Loucy (cell line): Measurements from ENCODE around the gene GCDH.

Source experiments
- H2AFZ ChIP-seq: fragments of 200-600 bp; sonication (generic); 2 replicates; pipeline ENCODE4 v1.6.0; 2016; ENCODE audit warnings: antibody characterized with exemption, mild to moderate bottlenecking, low read length, moderate library complexity
- H3F3A ChIP-seq: fragments of 200-600 bp; 2 replicates; pipeline ENCODE4 v1.6.0; 2016; ENCODE audit warnings: antibody characterized with exemption, low read depth, mild to moderate bottlenecking
- H3K27me3 ChIP-seq: fragments of 200-600 bp; sonication (generic); 2 replicates; pipeline ENCODE4 v1.6.1; 2014; ENCODE audit warnings: low read length, mild to moderate bottlenecking; ENCODE audit not compliant: insufficient read depth, poor library complexity, severe bottlenecking
- H3K36me3 ChIP-seq: fragments of 200-600 bp; sonication (generic); 2 replicates; pipeline ENCODE4 v1.6.1; 2016; ENCODE audit warnings: low read length; ENCODE audit not compliant: insufficient read depth
- H3K4me1 ChIP-seq: fragments of 200-600 bp; sonication (generic); 2 replicates; pipeline ENCODE4 v1.5.1; 2014; ENCODE audit warnings: low read length, mild to moderate bottlenecking; ENCODE audit not compliant: insufficient read depth, poor library complexity, severe bottlenecking
- H3K4me2 ChIP-seq: fragments of 200-600 bp; sonication (generic); 2 replicates; pipeline ENCODE4 v1.6.0; 2014; ENCODE audit warnings: antibody characterized with exemption, low read length, low read depth, mild to moderate bottlenecking; ENCODE audit not compliant: poor library complexity, severe bottlenecking
- H3K4me3 ChIP-seq: fragments of 200-600 bp; sonication (generic); 2 replicates; pipeline ENCODE4 v1.5.1; 2014; ENCODE audit warnings: low read length, mild to moderate bottlenecking, mixed read lengths; ENCODE audit not compliant: poor library complexity, severe bottlenecking
- H3K79me2 ChIP-seq: fragments of 200-600 bp; sonication (generic); 2 replicates; pipeline ENCODE4 v1.6.1; 2014; ENCODE audit warnings: low read length; ENCODE audit not compliant: insufficient read depth
- H3K9ac ChIP-seq: fragments of 200-600 bp; sonication (generic); 2 replicates; pipeline ENCODE4 v1.6.0; 2014; ENCODE audit warnings: mild to moderate bottlenecking, low read depth, low read length, moderate library complexity; ENCODE audit not compliant: poor library complexity, severe bottlenecking
- H3K9me2 ChIP-seq: fragments of 200-600 bp; sonication (generic); replicated peaks from 2 replicates; pipeline ENCODE4 v1.6.1; 2016; ENCODE audit warnings: low read depth, low read length, mixed read lengths
- H3K9me3 ChIP-seq: fragments of 200-600 bp; sonication (generic); 2 replicates; pipeline ENCODE4 v1.6.1; 2014; ENCODE audit warnings: mild to moderate bottlenecking, antibody characterized with exemption, low read length, low read depth; ENCODE audit not compliant: insufficient read depth
- H4K20me1 ChIP-seq: fragments of 200-600 bp; sonication (generic); 2 replicates; pipeline ENCODE4 v1.6.0; 2014; ENCODE audit warnings: antibody characterized with exemption, low read length, mild to moderate bottlenecking; ENCODE audit not compliant: insufficient read depth, poor library complexity, severe bottlenecking
- CTCF ChIP-seq: fragments of 200-600 bp; sonication (generic); conservative IDR thresholded peaks from 2 replicates; pipeline ENCODE4 v1.5.1; 2014; ENCODE audit warnings: mild to moderate bottlenecking, antibody characterized with exemption, low read length
- EZH2phosphoT487 ChIP-seq: fragments of 200-600 bp; IDR thresholded peaks from 2 replicates; pipeline ENCODE4 v1.6.1; 2018; ENCODE audit warnings: antibody characterized with exemption, mild to moderate bottlenecking, moderate library complexity, borderline replicate concordance

Gene GCDH

GRCh38 chr19:12944104-12944674 lies 53.2 kb downstream of the GCDH start:
- peak overlapping the region; percentile 100 for H3K9ac ChIP-seq
- no peak for TF ChIP-seq CTCF
- no peak for TF ChIP-seq EZH2phosphoT487
- peaks cover 98% of the 10 kb centered on the region for H3K79me2 ChIP-seq
- H3K9me2 ChIP-seq, result no peaks in the 10 kb centered on the region
- peaks cover 61% of the 10 kb centered on the region for H3K4me1 ChIP-seq
- H3K4me2 ChIP-seq, result peak overlapping the region; percentile 99
- H2AFZ ChIP-seq, result no peak overlapping the region
- peaks cover 75% of the 10 kb centered on the region for H3K36me3 ChIP-seq
- H4K20me1 ChIP-seq, result peaks cover 95% of the 10 kb centered on the region
- H3K4me3 ChIP-seq, result peak overlapping the region; percentile 96
- H3K9me3 ChIP-seq, result no peaks in the 10 kb centered on the region
- H3F3A ChIP-seq, result peaks cover 26% of the 10 kb centered on the region
- peaks cover 8% of the 10 kb centered on the region for H3K27me3 ChIP-seq

- Histone ChIP-seq H3K27me3 (no peaks in the 10 kb centered on the region), H3K9me2 (no peaks in the 10 kb centered on the region), H3K4me1 (peaks cover 56% of the 10 kb centered on the region), H2AFZ (no peak within 1 kb of the TSS; the same call in 1 of the 2 replicates), H3K9me3 (no peaks in the 10 kb centered on the region), H3K79me2 (peaks cover 93% of the 10 kb centered on the region), H3K9ac (peak within 1 kb of the TSS; percentile 100), H3K36me3 (peaks cover 71% of the 10 kb centered on the region), H3K4me3 (peak within 1 kb of the TSS; percentile 96), H4K20me1 (peaks cover 86% of the 10 kb centered on the region), H3F3A (peaks cover 26% of the 10 kb centered on the region), H3K4me2 (peak within 1 kb of the TSS; percentile 99)
- TF ChIP-seq EZH2phosphoT487 (no peak), CTCF (no peak)
Observed at GRCh38 chr19:12945479-12946091, 54.6 kb downstream of the GCDH start, which contains the start of gene RAD23A. Gene RAD23A (plus strand): TSS chr19:12945862. CDS start chr19:12945949, 87 bp downstream.

GRCh38 chr19:12946092-12946721 lies 55.2 kb downstream of the GCDH start:
- Histone ChIP-seq H3K4me3 (peak overlapping the region; percentile 96), H3F3A (peaks cover 26% of the 10 kb centered on the region), H3K79me2 (peaks cover 92% of the 10 kb centered on the region), H2AFZ (no peak overlapping the region; the same call in 1 of the 2 replicates), H3K9ac (peak overlapping the region; percentile 91), H3K9me2 (no peaks in the 10 kb centered on the region), H3K4me1 (peaks cover 50% of the 10 kb centered on the region), H3K4me2 (peak overlapping the region; percentile 91), H4K20me1 (peaks cover 80% of the 10 kb centered on the region), H3K27me3 (no peaks in the 10 kb centered on the region), H3K9me3 (no peaks in the 10 kb centered on the region), H3K36me3 (peaks cover 65% of the 10 kb centered on the region)
- TF ChIP-seq EZH2phosphoT487, result no peak
- TF ChIP-seq CTCF, result no peak
